GM11168 (cell line): ENCODE data around the gene IQSEC1.

Experiments used
- in situ Hi-C: fragments of 300-500 bp; cut with MboI; formaldehyde crosslinking; loops from one replicate; pipeline ENCODE4 v1.12.0; 2022; ENCODE audit warnings: low sequenced_read_pairs; ENCODE audit not compliant: unreplicated experiment

IQSEC1 gene

DNA sequence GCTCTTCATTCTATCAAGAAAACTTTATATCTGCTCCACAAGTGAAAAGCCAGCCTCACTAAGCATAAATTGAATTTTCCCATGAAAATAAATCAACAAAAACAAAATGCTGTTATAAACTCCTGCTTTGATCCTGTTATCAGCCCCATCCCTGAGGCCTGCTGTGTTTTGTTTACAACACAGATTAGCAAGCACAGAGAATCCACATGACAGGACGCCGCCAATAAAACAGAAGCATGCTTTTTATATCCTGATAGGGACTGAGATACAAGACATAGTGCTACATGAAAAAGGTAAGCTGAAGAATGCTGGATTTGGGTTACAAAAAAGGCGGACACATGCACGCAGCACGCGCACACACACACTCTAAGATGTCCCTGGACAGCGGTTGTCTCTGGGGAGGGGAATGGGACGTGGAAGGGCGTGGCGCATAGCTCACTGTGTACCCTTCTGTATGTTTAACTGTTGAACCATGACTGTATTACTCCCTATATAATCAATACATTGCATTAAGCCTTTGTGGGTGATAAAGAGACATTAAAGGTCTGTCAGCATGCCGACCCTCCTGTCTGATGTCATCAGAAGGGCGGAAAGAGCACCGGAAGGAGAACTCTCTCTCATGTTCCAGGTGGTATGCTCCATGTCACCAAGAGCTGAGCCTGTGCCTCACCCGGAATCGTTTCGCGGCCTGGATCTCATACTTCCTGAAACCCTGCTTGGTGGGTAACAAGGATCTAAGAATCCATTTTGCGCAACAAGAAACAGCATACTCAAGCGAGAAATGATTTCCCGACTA lies 93.9 kb downstream of the IQSEC1 start:
- in situ Hi-C loops: no loop called here

DNA sequence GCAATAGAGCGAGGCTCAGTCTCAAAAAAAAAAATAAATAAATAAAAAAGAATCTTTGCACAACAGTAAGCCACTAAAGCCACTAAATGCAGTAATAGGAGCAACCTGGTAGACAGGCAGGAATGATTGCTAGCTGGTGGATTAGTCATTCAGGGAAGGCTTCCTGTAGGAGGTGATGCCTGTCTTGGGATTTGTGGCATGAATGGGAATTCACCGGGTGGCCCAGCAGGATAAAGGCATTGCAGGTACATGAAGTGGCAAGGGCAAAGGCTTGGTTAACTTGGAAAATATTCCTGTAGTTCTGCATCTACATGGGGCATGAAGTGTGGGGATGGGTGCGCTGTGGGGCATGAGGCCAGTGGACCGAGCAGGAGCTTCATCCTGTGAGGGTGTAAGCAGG lies 94.5 kb downstream of the IQSEC1 start:
- in situ Hi-C loops: no loop called here

DNA sequence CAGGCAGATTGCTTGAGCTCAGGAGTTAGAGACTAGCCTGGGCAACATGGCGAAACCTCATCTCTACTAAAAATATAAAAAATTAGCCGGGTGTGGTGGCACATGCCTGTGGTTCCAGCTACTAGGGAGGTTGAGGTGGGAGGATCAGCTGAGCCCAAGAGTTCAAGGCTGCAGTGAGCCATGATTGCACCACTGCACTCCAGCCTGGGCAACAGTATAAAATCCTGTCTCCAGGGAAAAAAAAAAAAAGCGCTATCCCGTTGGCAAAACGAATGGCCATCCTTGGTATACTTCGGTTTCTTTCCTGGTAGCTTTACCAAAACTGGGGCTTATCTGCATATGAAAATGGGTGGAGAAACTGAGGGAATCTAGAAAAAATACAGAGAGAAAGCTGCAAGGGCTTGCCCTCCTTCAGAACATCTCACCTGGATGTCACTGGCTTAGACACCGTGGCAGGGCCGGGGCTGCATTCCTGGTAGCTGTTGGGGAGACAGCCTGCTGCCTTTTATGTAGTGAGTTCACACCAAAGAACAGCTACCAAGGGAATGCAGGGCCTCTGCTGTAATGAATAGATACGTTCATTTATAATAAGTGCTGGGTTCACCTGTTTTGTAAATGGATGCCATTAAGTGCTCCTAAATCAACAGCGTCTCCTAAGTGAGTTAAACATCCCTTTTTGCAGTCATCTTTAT lies 96.0 kb downstream of the IQSEC1 start:
- in situ Hi-C loops: no loop called here

DNA sequence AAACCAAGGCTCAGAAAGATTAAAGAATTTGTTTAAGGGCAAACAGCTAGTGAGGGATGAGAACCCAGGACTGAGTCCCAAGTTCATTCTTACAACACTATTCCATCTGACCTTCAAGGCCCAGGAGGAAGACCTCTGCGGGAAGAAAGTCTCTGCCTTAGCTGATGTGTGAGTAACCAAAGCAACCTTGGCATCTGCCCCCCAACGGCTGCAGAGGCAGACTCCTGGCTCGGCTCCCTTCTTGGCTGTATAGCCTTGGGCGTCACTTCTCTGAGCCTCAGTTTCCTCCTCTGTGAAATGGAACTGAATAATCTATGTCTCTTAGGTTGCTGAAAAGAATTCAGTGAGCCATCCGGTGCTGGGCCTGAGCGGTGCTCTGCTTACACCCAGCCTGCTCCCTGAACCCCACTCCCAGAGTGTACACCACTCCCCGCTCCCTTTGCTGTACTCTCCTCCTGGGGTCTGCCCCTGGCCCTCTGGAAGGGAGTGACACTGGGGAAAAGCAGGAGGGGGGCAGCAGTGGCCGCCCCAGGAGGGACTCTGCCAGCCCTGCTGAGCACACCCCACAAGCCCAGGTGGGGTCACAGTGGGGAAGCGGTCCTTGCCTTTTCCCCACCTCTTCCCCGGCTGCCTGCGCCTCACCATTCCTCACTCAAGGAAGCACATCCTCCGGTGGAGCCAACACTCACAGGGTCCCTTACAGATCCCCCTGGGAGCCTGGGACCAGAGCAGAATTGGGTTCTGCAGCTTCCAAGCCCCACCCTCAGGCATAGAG lies 97.3 kb downstream of the IQSEC1 start:
- in situ Hi-C loops: no loop called here

DNA sequence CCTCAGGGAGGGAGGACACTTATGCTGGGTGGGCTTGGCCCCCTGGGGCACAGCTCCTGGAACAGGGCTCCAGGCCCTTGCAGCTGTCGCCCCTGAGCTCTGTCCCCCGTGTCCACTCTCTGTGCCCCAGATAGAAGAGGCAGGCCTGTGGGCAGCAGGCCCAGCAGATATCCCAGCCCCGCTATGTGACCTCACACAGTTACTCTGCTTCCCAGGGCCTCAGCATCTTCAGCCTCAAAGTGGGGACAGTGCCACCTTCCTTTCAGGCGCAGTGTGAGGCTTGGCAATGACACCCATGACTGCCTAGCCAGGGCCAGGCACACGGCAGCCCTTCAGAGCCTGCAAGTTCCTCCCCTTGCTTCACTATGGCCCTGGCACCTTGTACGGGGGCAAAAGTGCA lies 98.4 kb downstream of the IQSEC1 start:
- in situ Hi-C loops: no loop called here

DNA sequence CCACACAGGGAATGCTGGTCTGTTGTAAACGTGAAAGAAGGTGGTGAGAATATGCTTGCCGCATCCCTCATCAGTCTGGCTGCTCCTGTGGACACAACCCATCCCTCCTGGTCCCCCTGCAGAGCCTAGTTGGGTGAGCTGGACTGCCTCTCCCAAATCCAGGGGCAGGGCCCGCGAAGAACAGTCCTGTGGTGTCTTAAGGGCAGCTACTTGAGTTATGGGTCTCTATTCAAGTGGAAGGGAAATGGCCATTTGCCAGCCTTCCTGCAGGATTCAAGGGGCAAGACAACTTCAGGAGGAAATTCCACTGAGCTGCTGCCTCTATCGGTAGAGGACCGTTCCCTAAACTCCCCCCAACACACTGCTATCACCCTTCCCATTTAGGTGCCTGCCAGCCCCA lies 98.9 kb downstream of the IQSEC1 start:
- in situ Hi-C loops: no loop called here

DNA sequence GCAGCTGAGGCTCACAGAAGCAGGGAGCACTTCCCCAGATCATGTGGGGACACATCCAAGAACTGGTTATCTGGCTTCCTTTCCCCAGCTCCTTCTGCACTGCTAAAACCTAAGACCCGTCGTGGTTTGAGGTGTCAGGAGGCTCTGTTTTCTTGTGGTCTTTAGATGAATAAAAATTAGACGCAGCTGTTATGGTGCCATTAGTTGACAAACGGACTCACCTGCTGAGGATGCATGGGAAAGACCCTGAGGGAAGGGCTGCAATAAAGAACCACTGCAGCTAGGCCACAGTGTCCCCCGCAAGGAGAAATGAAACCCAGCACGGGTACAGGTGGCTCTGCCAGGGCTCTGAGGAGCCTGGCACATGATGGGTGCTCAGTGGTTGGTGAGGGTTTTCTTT lies 99.4 kb downstream of the IQSEC1 start:
- in situ Hi-C loops: no loop called here

DNA sequence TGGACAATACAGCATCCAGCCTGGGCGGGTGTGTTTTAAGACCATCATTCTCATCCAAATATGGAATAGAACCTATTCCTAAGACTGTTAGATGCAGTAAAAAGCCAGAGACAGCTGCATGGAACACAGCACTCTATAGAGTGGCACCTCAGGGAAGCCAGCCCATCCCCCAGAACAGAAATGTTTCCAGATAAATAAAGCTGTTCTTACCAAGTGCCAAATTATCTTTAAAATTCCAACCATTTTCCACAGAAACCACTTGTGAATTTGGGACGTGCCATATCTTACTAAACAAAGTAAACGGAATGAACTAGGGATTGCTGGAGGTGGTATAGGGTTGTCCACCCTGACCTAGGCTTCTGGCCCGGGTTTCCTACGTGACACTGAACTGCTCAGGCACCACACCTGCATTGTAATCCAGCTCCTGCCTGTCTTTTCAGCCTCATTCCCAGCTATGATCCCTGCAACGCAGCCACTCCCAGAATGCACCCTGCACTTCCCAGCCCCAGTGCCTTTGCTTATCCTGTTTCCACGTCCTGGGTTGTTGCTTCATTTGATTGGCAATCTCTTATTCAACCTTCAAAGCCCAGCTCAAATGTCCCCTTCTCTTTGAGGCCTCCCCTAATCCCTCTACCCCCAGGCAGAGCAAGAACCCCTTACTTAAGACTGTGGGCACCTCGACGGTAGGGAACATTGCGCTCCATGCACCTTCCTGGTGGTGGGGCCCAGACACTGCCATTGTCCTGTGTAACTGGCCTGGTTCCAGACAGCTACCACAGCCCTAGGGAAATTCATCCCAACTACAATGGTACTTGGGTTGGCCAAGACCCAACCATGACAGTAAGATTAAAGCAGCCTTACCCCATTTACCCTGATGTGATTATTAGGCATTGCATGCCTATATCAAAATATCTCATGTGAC lies 100.2 kb downstream of the IQSEC1 start:
- in situ Hi-C loops: no loop called here

DNA sequence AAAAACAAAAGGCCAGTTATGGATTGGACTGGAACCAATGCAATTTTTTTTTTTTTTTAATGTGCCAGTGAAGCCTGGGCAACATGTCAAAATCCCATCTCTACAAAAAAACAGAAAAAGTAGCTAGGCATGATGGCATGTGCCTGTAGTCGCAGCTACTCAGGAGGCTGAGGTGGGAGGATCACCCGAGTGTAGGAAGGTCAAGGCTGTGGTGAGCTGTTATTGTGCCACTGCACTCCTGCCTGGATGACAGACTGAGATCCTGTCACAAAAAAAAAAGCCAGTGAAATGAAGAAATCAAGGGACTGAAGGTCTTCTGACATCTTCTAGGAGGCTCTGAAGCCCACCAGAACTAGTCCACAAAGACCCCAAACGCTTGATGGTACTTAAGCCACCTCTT lies 101.2 kb downstream of the IQSEC1 start:
- in situ Hi-C loops: no loop called here

DNA sequence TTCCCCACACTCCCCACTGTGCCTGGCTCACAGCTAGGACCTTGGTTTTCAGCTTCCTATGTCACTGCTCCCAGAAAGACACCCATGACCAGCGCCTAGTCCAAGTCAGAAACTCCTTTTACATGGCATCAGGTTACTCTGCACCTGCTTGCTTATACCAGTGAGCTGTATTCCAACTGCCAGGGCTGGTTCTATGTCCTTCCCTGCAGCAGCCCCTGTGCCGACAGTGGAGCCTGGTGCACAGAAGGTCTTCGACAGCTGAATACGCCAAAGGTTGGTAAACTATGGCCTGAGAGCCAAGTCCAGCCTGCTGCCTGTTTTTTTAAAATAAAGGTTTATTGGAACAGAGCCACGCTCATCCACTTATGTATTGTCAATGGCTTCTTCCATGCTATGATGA lies 102.5 kb downstream of the IQSEC1 start:
- in situ Hi-C loops: no loop called here

DNA sequence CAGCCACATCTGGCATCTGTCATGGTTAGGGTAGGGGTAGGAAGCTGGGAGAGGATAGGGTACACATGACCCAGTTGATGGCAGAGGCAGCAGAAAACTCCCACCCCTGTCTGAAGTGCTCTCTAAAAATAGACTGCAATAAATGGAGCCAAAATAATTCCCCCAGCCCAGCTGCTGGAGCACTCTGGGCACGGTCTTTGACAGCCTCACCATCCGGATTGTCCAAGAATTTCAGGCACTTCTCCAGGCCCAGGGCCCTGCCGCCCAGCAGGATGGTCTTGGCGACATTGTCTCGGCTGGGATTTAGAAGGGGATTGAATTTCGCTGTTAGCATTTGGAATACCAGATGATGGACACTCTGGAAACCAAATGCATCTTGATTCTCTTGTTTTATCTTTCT lies 103.7 kb downstream of the IQSEC1 start:
- in situ Hi-C loops: no loop called here

DNA sequence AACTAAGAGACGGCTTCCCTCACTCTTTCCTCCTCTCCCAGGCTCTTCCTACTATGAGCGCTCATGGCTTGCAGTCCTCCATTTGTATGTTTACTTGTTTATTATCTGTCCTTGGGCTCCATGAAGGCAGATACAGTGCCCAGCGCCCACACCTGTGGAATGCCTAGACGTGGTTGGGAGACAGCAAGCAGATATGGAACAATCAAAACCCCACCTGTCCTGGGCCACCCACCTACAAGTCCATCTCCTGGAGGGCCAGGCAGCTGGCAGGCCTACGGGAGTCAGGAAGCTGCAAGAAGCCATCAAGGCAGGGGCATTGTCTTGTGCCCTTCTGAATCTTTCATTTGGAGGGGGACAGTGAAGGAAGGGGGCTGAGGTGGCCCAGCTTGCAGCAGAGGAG lies 104.7 kb downstream of the IQSEC1 start:
- in situ Hi-C loops: no loop called here

DNA sequence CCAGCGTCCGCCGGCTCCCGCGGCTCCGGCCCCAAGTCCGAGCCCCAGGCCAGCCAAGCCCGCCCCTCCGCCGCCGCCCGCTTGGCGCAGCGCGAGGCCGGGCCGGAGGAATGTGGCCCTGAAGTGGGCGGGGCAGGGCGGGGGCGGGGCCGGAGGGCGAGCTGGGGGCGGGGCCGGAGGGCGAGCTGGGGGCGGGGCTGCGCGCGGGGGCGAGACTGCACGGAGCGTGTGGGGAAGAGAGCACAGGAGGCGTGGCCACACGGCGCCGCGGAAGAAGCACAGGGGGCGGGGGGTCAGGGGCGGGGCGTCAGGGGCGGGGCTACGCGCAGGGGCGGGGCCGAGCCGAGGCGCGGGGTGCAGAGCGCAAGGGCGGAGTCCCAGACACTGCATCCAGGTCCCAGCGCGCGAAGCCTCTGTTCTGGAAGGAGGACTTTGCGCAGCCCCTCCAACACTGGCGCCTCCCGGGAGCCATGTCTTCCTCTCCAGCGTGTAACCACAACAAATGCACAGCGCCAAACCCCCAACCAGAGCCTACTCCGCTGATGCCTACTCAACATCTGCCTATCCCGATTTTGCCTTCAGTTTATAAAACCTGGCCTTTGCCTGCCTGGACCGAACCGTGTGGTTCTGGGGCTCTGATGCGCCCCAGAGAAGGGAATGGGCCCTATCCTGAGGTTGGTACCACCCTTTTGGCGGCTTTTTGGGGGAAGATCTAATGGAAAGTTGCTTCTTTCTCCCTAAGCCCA lies 105.5 kb downstream of the IQSEC1 start:
- in situ Hi-C loops: no loop called here

DNA sequence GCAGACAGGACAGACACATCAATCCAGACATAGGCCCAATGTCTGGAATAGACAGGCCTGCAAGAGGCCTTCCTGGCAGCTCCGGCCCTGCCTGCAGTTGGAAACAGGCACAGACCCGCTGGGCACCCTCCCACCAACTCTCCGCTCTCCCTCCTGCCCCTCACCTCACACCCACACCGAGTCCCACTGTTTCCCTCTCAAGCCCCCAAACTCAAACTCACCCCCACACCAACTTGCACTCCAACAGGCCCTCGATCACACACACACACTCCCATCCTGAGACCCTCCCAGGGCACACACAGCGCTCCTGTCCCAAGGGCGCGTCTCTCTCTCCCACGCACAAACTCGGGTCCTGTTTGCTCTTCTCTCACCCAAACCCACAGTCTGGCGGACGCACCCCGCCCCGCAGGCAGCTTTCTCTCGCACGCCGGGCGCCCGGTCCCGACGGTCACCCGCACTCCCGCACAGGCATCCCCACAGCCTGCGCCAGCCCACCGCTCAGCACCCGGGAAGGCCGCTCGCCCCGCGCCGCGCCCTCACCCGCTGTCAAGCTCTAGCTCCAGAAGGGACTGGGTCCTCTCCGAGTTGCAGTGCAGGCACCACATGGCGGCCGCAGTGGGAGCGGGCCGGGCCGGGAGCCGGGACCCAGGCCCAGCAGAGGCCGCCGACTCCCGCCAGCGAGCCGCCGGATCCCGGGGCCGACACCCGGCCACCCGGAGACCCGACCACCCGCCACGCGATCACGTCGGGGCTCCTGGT lies 106.2 kb downstream of the IQSEC1 start:
- in situ Hi-C loops: no loop called here

DNA sequence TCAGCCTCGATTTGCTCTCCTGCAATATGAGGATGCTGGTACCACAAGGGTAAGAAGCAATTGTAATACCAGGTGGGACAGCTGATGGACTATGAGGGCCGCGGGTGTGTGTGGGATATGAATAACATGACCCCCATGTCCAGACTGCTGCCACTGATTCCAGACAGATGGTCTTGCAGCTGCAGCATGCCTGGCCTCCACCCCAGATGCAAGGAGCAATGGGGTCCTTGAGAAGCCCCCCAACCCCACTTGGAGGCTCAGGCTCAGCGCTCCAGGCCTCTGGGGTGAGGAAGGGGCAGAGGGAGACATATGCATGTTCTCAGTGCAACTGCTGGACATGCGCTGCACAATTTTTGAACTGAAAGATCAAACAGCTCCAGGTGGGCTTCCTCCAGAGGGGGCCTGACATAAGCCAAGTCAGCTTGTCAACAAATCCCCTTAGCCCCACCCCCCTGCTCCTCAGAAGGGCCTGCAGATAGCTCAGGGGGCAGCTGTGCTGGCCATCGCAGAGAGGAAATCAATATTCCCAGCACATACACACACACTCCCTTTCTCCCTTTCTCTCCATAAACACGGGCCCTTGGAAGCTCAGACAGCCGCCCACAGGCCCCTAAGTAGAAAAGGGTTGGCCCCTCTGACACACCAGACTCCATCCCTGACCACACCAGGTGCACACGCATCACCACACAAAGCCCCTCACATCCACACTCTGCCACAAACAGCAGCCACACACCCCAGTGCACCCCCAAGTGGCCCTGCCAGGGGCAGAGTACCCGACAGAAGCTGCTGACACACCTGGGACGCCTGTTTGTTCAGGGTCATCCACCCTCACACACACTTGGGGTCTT lies 107.0 kb downstream of the IQSEC1 start:
- in situ Hi-C loops: no loop called here

DNA sequence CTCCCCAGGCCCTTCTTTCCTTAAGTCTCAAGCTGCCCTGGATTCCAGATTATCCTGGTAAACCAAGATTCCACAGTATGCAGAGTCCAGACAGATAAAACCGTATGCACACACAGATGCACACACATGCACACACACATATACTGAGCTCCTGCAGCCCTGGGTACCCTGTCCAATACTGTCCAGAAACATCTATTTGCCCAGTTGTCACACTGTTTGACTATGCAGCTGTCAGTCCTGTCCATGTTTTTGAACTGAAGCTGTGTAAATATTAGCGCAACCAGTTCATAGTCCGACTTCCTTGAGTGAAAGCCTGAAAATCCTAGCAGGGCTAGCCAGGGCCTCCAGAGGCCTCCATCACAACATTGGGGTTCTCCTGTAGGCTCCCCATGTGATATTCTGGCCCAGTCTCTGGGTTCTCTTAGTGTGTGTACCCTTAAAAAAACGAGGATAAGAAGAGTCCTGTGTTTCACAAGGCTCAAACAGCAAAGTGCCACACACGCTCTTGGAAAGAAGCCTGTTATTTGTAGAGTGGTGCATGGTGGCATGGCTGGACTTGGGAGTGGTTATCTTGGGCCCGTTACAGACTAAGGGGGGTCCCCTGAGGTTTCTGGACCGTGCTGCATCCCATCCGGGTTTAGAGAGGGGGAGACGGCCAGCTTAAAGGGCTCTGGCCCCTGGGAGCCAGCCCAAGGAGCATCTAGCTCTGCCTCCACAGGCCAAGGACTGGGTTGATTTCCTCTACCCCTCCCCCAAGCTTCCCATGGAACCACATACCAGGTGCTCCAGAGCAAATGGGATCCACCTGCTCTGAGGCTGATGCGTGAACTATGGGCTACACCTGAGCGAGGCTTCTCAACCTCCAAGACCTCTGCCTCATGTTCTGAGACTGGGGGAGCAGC lies 108.3 kb downstream of the IQSEC1 start:
- in situ Hi-C loops: no loop called here
